D721Med (cell line): ENCODE measurements around the gene TRAPPC4.
"Not testable (repeated sequence)": the region's sequence is repeated elsewhere in the genome, so short reads cannot be mapped to it uniquely, and the experiment has no call there.

Experiments used
- DNase-seq: peaks from one replicate; pipeline ENCODE4 v3.0.0; 2011; ENCODE audit warnings: low spot score; ENCODE audit not compliant: insufficient read length
- FAIRE-seq: peaks from 2 replicates; lab custom pipeline; 2011; peaks lifted over from hg19 to GRCh38; lab: Jason Lieb, UNC
- TF ChIP-seq, protein P1 (sequence below): IDR thresholded peaks from 2 replicates; pipeline ENCODE4 v1.5.1; 2012; ENCODE audit warnings: mild to moderate bottlenecking, control low read depth; ENCODE audit not compliant: insufficient read depth; ENCODE audit errors: missing control alignments

TRAPPC4 gene

DNA sequence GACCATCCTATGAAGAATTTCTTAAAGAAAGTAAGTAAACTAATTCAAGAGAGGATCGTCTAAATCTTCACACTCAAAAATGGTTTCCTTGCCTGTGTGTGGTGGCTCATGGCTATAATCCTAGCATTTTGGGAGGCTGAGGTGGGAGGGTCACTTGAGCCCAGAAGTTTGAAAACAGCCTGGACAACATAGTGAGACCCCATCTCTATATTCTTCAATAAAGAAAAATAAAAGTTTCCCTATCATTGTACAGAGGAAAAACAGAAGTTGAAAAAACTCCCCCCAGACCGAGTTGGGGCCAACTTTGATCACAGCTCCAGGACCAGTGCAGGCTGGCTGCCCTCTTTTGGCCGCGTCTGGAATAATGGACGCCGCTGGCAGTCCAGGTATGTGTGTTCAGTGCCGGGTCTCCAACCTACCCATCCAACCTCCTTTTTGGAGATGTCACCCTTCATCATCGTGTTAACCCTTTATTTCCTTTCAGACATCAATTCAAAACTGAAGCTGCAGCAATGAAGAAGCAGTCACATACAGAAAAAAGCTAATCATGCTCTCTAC lies 3.4 kb upstream of the TRAPPC4 start:
- TF ChIP-seq, protein P1, sequence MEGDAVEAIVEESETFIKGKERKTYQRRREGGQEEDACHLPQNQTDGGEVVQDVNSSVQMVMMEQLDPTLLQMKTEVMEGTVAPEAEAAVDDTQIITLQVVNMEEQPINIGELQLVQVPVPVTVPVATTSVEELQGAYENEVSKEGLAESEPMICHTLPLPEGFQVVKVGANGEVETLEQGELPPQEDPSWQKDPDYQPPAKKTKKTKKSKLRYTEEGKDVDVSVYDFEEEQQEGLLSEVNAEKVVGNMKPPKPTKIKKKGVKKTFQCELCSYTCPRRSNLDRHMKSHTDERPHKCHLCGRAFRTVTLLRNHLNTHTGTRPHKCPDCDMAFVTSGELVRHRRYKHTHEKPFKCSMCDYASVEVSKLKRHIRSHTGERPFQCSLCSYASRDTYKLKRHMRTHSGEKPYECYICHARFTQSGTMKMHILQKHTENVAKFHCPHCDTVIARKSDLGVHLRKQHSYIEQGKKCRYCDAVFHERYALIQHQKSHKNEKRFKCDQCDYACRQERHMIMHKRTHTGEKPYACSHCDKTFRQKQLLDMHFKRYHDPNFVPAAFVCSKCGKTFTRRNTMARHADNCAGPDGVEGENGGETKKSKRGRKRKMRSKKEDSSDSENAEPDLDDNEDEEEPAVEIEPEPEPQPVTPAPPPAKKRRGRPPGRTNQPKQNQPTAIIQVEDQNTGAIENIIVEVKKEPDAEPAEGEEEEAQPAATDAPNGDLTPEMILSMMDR: peak; percentile 7
- DNase-seq (no peak), FAIRE-seq (no peak)

GRCh38 chr11:119016216-119017009 lies 2.2 kb upstream of the TRAPPC4 start:
- DNase-seq: no peak
- TF ChIP-seq, protein P1: no peak
- no peak for FAIRE-seq

- not testable (repeated sequence) for DNase-seq, FAIRE-seq
These were observed 1.2 kb upstream of the TRAPPC4 start for GRCh38 chr11:119017377-119017776.

DNA sequence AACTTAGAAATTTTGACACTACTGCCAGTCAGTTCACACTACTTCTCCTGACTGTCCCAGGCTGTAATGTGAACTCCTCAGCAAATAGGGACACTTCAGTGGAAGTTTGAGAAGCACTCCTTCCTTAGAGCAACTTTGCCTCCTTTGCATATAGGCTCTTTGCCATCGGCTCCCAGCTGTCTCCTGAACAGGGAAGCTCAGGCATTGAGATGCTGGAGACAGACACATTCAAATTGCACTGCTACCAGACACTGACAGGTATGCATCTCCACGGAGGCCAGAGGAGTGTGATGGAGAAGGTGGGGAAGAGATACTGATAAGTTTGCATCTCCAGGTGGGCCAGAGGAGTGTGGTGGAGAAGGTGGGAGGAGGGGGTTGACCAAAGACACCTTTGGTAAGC lies 1.4 kb downstream of the TRAPPC4 start:
- no peak for FAIRE-seq
- no peak for DNase-seq
- TF ChIP-seq, protein P1: no peak

GRCh38 chr11:119021631-119022030 lies 3.1 kb downstream of the TRAPPC4 start:
- FAIRE-seq (no peak), DNase-seq (no peak)
- TF ChIP-seq, protein P1: no peak

- TF ChIP-seq, protein P1: no peak
- no peak for DNase-seq
- no peak for FAIRE-seq
These were observed 5.2 kb downstream of the TRAPPC4 start for GRCh38 chr11:119023741-119024140.

GRCh38 chr11:119024430-119025098 lies 6.0 kb downstream of the TRAPPC4 start:
- no peak for FAIRE-seq
- no peak for DNase-seq
- TF ChIP-seq, protein P1: no peak
